GM21390 (cell line): Measurements from ENCODE around the gene COLEC11.

ENCODE experiments used
- ATAC-seq: cut with Tn5 transposase; IDR thresholded peaks from one replicate; pipeline ENCODE4 v1.9.1; 2021; ENCODE audit not compliant: unreplicated experiment

COLEC11 gene

DNA sequence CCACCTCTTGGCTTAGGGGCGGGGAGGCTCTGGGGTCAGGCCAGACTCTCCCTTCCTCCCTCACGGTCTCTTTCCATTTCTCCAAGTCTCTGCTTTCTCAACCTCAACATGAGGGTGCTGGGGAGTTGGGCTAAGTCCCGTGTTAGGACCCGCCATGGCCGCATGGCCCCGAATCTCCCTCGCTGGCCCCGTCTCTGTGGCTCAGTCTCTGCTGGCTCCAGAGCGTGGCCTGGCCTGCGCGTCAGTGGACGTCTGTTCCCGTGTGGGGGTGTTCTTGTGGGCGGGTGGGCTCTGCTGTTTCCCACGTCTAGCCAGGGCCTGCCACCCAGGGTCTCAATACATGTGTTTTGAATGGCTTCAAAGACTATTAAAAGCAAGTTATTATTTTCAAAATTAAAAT is 75.5 kb downstream of the COLEC11 start:
- ATAC-seq, result no peak

DNA sequence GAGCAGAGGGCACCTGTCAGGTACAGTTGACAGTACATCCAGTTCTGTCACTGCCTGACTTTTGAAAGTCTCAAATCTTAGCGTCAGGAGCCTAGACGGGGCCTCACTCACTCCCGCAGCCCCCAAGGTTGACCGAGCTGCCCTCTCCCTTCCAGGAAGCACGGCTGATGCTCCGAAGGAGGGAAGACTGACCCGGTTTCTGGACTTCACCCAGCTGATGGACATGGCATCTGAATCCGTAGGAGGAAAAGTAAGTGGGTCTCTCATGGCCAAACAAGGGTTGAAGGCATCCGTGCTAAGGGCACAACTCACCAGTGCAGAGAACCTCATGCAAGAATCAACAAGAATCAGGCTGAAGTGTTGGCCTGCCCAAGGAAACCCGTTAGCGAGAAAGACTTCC is 76.0 kb downstream of the COLEC11 start:
- no peak for ATAC-seq

DNA sequence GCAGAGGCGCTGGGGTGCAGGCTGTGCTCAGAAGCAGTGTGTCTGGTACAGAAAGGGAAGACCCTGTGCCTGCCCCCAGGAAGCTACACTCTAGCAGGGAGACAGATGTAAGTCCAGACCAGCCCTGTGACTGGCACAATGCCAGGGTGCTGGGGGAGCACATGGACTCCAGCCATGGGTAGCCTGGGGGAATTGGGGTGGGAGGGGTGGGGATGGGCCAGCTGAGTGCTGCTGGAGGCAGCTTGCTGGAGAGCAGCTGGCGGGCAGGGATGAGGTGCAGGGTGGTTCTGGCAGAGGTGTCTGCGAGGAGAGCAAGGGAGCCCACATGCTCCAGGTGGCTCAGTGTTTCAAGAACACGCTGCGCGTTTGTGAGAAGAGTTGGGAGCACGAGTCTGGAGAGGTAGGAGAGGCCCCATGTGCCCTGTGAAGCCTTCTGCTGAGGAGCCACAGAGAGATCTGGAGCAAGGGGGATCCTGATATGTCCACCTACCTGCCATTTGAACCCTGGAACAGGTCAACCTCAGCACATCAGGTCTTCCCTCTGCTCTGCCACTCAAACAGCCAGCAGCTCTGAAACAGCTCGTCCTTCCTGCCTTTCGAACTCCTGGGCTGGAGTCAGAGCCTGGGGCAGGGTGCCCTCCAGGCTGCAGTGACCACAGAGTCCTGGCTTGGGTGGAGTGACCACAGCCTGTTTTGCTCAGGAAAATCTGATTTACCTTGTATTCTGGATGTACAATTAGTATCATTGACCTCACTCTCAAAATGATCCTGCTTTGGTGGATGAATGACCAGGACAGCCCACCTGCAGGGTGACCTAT is 78.2 kb downstream of the COLEC11 start:
- no peak for ATAC-seq

DNA sequence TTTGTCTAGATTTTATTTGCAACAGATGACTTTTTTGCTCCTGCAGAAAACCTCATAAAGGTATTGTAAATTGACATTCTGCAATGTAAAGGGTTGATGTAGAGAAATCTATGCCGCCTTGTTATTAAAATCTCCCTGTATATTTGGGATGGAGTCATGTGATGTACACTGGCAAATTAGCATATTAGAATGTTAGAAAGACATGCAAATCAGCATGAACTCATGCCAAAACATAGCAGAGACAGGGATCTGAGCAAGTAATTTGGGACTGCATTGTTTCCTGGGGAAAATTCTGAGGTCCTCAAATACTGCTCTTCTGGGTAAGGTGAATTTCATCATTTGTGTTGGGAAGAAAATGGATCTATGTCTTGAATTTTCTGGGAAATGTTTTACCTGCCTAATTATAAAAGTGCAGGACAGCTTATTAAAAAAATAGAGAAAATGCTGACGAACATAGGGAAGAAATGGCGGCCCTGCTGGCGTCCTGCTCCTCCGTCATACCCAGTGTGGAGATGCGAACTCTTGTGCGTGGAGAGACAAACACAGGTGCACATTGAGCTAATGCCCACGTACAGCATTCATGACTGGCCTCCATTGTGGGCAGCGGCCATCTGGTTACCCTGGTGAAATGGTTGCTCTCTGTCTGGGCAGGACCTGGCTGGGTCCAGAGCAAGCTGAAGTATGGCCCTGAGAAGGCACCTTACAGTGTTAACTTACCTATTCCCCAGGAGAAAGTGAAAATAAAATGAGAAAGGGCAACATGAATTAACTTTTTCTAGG is 79.3 kb downstream of the COLEC11 start:
- ATAC-seq, result no peak

DNA sequence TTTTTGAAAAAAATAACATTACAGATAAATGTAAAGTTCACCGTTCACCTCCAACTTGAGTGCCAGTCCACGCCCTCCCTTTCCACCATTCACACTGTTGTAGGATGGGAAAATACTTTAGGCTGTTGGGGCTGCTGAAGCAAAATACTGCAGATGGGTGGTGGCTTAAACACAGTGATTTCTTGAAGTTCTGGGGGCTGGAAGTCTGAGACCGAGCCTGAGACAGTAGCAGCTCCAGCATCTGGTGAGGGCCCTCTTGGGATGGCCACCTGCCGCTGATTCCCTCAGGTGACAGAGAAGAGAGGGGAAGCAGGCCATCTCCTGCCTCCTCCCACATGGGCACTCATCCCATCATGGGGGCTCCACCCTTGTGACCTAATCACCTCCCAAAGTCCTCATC is 80.8 kb downstream of the COLEC11 start:
- ATAC-seq, result no peak

DNA sequence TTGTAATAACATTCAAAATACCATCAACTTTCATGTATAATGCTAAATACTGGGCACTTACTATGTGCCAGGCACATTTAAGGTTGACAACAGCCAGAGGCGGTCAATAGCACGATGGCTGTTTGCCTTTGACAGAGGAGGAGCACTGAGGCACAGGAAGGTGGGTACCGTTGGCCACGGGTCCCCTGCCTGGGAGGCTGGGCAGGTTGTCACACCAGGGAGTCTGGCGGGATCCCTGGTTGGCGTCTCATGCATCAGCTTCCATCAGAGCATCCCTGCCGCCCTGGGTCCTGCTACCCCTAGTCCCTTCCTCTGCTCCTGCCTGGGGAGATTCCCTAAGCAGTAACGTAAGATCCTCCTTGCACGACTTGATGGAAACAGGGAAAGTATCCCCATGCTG is 82.5 kb downstream of the COLEC11 start:
- no peak for ATAC-seq

DNA sequence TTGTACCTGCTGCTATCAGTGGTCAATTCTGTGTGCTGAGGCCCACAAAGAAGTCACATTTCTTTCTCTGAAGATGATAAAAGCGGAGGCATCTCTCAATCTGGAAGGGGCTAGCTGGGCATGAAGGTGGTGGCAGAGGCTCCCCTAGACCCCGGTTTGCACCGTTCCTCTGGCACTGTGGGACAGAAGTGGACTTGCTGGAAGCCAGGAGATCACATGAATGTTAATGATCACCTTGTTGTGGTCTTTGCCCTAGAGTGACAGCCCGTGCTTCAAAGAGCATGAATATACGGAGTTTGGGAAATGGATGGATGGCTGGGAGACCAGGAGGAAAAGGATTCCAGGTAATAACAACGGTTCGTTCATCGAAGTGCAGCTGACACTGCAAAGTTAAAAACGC is 83.3 kb downstream of the COLEC11 start:
- ATAC-seq, result no peak

DNA sequence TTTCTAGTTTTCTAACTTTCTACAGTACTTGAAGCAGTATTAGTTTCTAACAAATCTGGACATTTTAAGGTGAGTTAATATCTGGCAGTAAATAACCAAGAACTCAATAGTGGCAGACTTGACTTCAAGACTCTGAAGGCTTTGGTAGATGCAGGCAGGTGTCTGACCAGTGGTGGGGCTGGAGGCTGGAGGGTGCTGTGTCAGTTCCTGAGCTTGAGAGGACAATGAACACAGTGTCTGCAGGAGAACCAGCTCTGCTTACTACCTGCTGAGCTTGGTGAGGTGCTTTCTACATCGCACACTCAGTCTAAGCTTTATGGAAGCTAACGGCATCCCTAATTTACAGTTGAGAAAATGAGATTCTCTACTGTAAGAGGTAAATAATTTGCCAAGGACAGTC is 84.3 kb downstream of the COLEC11 start:
- ATAC-seq, result no peak

DNA sequence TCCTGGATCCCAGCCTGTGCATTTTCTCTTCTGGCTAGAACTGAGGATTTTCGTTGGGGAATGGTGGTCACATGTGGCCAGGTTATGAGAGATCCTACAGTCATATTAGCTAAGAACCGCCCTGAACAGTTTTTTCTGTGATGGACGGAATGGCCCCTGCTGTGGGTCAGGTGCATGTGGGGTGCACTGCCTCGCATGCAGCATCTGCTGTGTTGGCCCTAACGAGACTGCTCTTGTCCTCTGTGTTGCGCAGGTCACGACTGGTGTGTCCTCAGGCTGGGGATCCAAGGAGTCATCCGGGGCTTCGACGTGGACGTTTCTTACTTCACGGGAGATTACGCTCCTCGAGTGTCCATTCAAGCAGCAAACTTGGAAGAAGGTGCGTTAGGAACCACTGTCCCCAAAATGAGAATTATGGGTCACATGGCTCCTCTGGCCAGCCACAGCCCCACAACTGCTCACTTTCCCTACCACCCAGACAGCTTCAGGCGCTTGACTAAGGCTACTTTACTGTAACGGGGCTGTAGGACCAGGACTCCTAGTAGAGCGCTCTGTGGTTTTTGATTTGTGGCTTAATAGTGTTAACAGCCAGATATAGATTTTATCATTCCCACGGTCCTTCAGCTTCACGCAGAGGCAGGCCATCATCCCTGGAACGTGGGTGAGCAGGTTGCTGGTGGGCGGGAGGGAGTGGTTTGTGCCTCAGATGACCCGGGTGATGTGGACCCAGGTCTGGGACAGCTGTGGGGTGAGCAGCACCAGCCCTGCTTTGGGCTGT is 84.9 kb downstream of the COLEC11 start:
- ATAC-seq, result no peak

DNA sequence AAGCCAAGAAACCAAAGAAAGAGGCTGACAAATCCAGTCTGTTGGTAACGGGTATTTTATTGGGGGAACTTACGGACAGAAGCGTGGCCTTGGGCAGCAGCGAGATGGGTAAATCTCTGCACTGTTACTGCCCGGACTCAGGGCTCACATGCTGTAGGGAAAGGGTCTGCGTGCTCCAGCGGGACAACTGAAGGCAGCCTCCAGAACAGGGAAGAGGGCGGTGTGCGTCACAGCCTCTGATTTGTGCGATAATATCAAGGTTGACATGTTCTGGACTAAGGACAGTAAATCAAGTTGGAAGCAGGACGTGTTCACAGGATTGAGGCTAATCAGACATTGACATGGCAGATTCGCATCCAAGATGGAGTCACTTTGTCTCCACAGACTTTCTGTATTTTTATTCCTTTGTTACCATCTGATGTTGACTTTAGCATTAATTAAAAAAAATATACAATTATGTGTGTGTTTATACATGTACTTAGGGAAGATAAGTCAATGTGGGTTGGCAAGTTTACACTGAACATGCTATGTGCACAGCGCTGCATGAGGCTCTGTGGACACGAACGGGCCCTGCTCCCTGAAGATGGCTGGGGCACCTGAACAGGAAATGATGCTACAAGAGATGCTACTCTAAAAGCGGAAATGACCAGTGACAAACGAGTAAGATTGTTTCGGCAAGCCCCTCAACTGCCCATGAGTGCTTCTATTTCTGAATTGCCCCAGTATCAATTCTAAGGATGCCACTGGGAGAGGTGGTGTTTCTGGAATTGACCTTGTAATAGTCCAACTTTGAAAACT is 85.8 kb downstream of the COLEC11 start:
- ATAC-seq, result no peak

DNA sequence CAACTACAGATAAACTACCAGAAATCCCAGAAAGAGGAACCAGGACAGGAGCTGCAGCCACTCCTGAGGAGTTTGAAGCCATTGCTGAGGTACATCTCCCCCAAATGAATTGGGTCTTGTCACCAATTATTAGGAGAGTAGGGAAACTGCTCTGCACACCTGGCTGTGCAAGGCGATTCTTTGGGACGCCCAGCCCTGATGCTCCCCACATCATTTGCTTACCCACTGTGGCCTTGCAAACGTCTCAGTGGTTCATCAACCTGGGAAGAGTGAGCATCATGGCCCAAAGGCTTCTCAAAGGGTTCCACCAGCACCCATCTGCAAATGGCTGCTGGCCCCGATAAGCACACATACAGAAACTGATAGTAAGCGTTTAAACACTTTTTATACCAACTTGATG is 86.7 kb downstream of the COLEC11 start:
- ATAC-seq, result no peak

DNA sequence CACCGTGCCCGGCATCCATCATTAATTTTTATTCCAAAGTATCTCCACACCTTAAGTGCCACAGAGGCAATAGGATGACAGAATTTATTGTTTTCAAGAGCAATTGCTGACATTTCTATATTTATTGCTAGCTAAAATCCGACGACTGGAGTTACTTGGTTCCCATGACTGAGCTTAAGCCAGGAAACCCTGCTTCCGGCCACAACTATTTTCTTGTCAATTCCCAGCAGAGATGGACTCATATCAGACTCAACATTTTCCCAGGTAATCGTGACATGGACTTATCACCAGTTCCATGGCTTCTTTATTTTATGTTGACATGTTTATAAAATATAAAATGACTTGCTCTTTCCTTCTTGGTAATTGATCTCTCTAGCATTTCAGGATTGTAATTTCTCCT is 87.9 kb downstream of the COLEC11 start:
- ATAC-seq, result no peak

DNA sequence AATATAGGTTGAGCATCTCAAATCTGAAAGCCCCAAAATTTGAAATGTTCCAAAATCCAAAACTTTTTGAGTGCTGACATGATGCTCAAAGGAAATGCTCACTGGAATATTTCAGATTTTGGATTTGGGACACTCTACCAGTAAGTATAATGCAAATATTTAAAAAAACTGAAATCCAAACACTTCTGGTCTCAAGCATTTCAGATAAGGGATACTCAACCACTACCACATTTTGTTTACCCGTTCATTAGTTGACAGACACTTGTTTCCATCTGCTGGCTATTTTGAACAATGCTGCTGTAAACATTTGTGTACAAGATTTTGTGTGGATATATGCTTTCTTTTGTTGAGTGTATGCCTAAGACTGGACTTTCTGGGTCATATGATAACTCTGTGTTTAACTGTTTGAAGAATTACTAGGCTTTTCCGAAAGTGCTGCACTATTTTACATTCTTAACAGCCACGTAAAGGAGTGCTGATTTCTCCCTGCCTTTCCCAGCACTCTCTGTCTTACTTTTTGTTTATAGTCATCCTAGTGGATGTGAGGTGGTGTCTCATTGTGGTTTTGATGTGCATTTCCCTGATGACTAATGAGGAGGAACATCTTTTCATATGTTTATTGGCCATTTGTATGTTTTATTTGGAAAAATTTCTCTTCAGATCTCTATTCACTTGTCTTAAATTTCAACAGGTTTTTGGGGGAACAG is 89.0 kb downstream of the COLEC11 start:
- no peak for ATAC-seq

DNA sequence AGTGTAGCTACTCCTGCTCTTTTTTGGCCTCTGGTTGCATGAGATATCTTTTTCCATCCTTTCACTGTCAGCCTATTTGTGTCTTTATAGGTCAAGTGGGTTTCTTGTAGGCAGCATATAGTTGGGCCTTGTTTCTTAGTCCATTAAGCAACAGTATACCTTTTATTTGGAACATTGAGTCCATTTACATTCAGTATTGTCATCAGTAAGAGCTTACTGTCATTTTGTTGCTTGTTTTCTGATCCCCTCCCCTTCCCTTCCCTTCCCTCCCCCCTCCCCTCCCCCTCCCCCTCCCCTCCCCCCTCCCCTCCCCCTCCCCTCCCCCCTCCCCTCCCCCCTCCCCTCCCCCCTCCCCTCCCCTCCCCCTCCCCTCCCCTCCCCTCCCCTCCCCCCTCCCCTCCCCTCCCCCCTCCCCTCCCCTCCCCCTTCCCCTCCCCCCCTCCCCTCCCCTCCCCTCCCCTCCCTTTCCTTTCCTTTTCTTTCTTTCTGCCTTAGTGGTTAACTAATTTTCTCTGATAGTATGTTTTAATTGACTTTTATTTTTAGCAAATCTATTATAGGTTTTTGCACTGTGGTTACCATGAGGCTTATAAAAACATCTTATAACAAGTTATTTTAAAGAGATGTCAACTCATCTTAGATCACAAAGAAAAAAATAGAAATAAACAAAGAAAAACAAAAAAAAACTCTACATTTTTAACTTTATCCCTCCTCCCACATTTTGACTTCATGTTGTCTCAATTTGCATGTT is 95.3 kb downstream of the COLEC11 start:
- ATAC-seq, result no peak

DNA sequence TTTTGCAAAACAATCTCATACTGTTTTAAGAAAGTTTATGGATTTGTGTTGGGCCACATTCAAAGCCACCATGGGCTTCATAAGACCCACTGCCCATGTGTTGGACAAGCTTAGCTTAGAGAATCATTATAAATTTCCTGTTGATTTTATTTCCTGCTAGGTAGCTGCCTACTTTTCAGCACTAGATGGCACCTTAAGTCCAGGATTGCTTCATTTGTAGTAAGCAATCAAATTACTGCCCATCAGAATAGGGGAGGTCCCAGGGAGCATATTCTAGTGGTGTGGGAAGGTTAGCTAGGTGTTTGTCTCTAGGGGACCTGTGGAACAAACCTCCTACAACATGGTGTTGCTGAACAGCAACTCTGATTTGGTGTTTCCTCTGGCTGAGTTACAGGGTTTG is 97.5 kb downstream of the COLEC11 start:
- no peak for ATAC-seq
